ENCODE results near the gene TIMM22.
"Not testable (repeated sequence)": the region's sequence is repeated elsewhere in the genome, so short reads cannot be mapped to it uniquely, and the experiment has no call there.

The TIMM22 gene

GRCh38 chr17:967122-967521, 29.8 kb upstream of the TIMM22 start:
- DNase-seq (ENCODE audit: extremely low read depth, low read depth) = no peak
- TF ChIP-seq CTCF (IDR thresholded peaks at IDR 0.05; ENCODE audit: low read depth, low read length) = no peak

- no peak for DNase-seq (ENCODE audit: extremely low read depth, low read depth)
- TF ChIP-seq CTCF (IDR thresholded peaks at IDR 0.05; ENCODE audit: low read depth, low read length) = no peak
Observed at GRCh38 chr17:968812-969730, 27.9 kb upstream of the TIMM22 start.

GRCh38 chr17:969811-970355, 27.0 kb upstream of the TIMM22 start:
- TF ChIP-seq CTCF (IDR thresholded peaks at IDR 0.05; ENCODE audit: low read depth, low read length) = no peak
- no peak for DNase-seq (ENCODE audit: extremely low read depth, low read depth)

- no peak for TF ChIP-seq CTCF (IDR thresholded peaks at IDR 0.05; ENCODE audit: low read depth, low read length)
Observed at GRCh38 chr17:970364-970763, 26.6 kb upstream of the TIMM22 start.

GRCh38 chr17:971861-972260, 25.1 kb upstream of the TIMM22 start:
- not testable (repeated sequence) for DNase-seq (ENCODE audit: extremely low read depth, low read depth)

More at GRCh38 chr17:970364-970763, 26.6 kb upstream of the TIMM22 start:
- DNase-seq (ENCODE audit: extremely low read depth, low read depth) = no peak

GRCh38 chr17:973053-973452, 23.9 kb upstream of the TIMM22 start:
- no peak for TF ChIP-seq CTCF (IDR thresholded peaks at IDR 0.05; ENCODE audit: low read depth, low read length)
- DNase-seq (ENCODE audit: extremely low read depth, low read depth) = no peak

- not testable (repeated sequence) for DNase-seq (ENCODE audit: extremely low read depth, low read depth)
Observed at GRCh38 chr17:974778-975177, 22.2 kb upstream of the TIMM22 start.

- DNase-seq (ENCODE audit: extremely low read depth, low read depth) = no peak
- TF ChIP-seq CTCF (IDR thresholded peaks at IDR 0.05; ENCODE audit: low read depth, low read length) = no peak
Observed at GRCh38 chr17:975371-975915, 21.5 kb upstream of the TIMM22 start.

Data from AG09319 (cell line).